Stimulated activated CD4-positive, alpha-beta T cell treated with anti-CD3 and anti-CD28 coated beads, Interleukin-12 subunit alpha, Interleukin-12 subunit beta, amount 100 ng/mL, for 24 hours (primary cell): ENCODE data around the gene KRTAP5-4.
"Not testable (repeated sequence)": the region's sequence is repeated elsewhere in the genome, so short reads cannot be mapped to it uniquely, and the experiment has no call there.

ENCODE experiments used
- DNase-seq, 2 experiments: peaks; one replicate each; pipeline ENCODE4 v3.0.0-alpha.2; 2020; ENCODE audit warnings: low read depth in 2 of 2

KRTAP5-4 gene

GRCh38 chr11:1652771-1653540, 31.0 kb upstream of the KRTAP5-4 start:
- DNase-seq = peak; percentile 56 to 71

GRCh38 chr11:1652442-1652770, 30.5 kb upstream of the KRTAP5-4 start:
- DNase-seq = no peak

GRCh38 chr11:1652026-1652425, 30.1 kb upstream of the KRTAP5-4 start:
- no peak for DNase-seq

- DNase-seq = no peak
These were observed 29.6 kb upstream of the KRTAP5-4 start for GRCh38 chr11:1651411-1651980.

GRCh38 chr11:1650918-1651262, 29.0 kb upstream of the KRTAP5-4 start:
- no peak for DNase-seq

GRCh38 chr11:1650034-1650917, 28.3 kb upstream of the KRTAP5-4 start:
- no peak for DNase-seq

- DNase-seq = no peak
These were observed 26.9 kb upstream of the KRTAP5-4 start for GRCh38 chr11:1648653-1649420.

- DNase-seq = no peak
These were observed 26.1 kb upstream of the KRTAP5-4 start for GRCh38 chr11:1647901-1648652.

GRCh38 chr11:1646540-1646939, 24.6 kb upstream of the KRTAP5-4 start:
- not testable (repeated sequence) for DNase-seq

GRCh38 chr11:1645357-1645821, 23.5 kb upstream of the KRTAP5-4 start:
- no peak for DNase-seq

GRCh38 chr11:1644601-1645356, 22.8 kb upstream of the KRTAP5-4 start:
- no peak for DNase-seq

GRCh38 chr11:1643146-1643690, 21.3 kb upstream of the KRTAP5-4 start:
- DNase-seq = no peak

GRCh38 chr11:1642288-1643145, 20.6 kb upstream of the KRTAP5-4 start:
- no peak for DNase-seq

GRCh38 chr11:1641096-1641495, 19.2 kb upstream of the KRTAP5-4 start:
- no peak for DNase-seq

GRCh38 chr11:1640076-1640946, 18.4 kb upstream of the KRTAP5-4 start:
- peak in 1 of 2 experiments; percentile 10 for DNase-seq

- no peak for DNase-seq
These were observed 17.7 kb upstream of the KRTAP5-4 start for GRCh38 chr11:1639666-1640065.

- DNase-seq = no peak
These were observed 17.2 kb upstream of the KRTAP5-4 start for GRCh38 chr11:1639102-1639620.

GRCh38 chr11:1638344-1638743, 16.4 kb upstream of the KRTAP5-4 start:
- DNase-seq = no peak
